Measurements from ENCODE around the gene AP2A2. TPM values are rescaled to one million over a fixed set of nuclear protein-coding genes. Genes with fewer than 3 reads are reported as not detected.

Gene AP2A2
- total RNA-seq, 1 experiment from 2014 or later: 47.1 TPM

GRCh38 chr11:928786-929185 lies 3.1 kb downstream of the AP2A2 start:
- TF ChIP-seq FOXJ3 (CRISPR knock-in tag; IDR thresholded peaks at IDR 0.05; ENCODE audit: borderline replicate concordance) (no peak), ZNF396 (CRISPR knock-in tag; IDR thresholded peaks at IDR 0.05; ENCODE audit: borderline replicate concordance) (no peak), ZNF281 (CRISPR knock-in tag; IDR thresholded peaks at IDR 0.05) (no peak), TEAD1 (CRISPR knock-in tag; IDR thresholded peaks at IDR 0.05) (no peak), ZBTB21 (CRISPR knock-in tag; IDR thresholded peaks at IDR 0.05; ENCODE audit: borderline replicate concordance) (no peak), SOX15 (CRISPR knock-in tag; IDR thresholded peaks at IDR 0.05) (no peak), ETV6 (CRISPR knock-in tag; IDR thresholded peaks at IDR 0.05) (no peak), JAZF1 (CRISPR knock-in tag; IDR thresholded peaks at IDR 0.05) (no peak), GABPB1 (CRISPR knock-in tag; IDR thresholded peaks at IDR 0.05) (no peak), PRRX2 (CRISPR knock-in tag; IDR thresholded peaks at IDR 0.05) (no peak), OVOL2 (CRISPR knock-in tag; IDR thresholded peaks at IDR 0.05; ENCODE audit: borderline replicate concordance) (no peak), ZNF416 (CRISPR knock-in tag; IDR thresholded peaks at IDR 0.05) (no peak)
- TF ChIP-seq, protein P1, sequence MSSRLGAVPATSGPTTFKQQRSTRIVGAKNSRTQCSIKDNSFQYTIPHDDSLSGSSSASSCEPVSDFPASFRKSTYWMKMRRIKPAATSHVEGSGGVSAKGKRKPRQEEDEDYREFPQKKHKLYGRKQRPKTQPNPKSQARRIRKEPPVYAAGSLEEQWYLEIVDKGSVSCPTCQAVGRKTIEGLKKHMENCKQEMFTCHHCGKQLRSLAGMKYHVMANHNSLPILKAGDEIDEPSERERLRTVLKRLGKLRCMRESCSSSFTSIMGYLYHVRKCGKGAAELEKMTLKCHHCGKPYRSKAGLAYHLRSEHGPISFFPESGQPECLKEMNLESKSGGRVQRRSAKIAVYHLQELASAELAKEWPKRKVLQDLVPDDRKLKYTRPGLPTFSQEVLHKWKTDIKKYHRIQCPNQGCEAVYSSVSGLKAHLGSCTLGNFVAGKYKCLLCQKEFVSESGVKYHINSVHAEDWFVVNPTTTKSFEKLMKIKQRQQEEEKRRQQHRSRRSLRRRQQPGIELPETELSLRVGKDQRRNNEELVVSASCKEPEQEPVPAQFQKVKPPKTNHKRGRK (CRISPR knock-in tag; IDR thresholded peaks at IDR 0.05; ENCODE audit: borderline replicate concordance): no peak
- TF ChIP-seq, protein P2, sequence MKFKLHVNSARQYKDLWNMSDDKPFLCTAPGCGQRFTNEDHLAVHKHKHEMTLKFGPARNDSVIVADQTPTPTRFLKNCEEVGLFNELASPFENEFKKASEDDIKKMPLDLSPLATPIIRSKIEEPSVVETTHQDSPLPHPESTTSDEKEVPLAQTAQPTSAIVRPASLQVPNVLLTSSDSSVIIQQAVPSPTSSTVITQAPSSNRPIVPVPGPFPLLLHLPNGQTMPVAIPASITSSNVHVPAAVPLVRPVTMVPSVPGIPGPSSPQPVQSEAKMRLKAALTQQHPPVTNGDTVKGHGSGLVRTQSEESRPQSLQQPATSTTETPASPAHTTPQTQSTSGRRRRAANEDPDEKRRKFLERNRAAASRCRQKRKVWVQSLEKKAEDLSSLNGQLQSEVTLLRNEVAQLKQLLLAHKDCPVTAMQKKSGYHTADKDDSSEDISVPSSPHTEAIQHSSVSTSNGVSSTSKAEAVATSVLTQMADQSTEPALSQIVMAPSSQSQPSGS (CRISPR knock-in tag; IDR thresholded peaks at IDR 0.05; ENCODE audit: borderline replicate concordance, low read depth): no peak
- Mint-ChIP-seq H3K4me1 (peaks cover 44% of the 10 kb centered on the region), H3K27me3 (ENCODE audit: low read depth) (no peaks in the 10 kb centered on the region), H3K27ac (peak overlapping the region; percentile 89), H3K36me3 (no peaks in the 10 kb centered on the region), H3K4me3 (peak overlapping the region; percentile 40; the same call in 1 of the 2 replicates), H3K9me3 (no peaks in the 10 kb centered on the region)
- ATAC-seq: no peak
- ChIA-PET CTCF (interaction anchor here (1.0 to 1.2 kb wide), 2 partner anchors 27 to 47 kb away, joined by 4 to 6 read pairs; no protein-coding TSS in a partner anchor), POLR2A (no interaction called here)
- no peak for DNase-seq (ENCODE audit: low spot score)

- H3K27ac Mint-ChIP-seq: no peak overlapping the region
- TF ChIP-seq ZNF121 (CRISPR knock-in tag; IDR thresholded peaks at IDR 0.05) (peak; percentile 49; the same call in 1 of the 2 replicates), SP1 (CRISPR knock-in tag; conservative IDR thresholded peaks at IDR 0.05) (no peak), MYBL2 (CRISPR knock-in tag; IDR thresholded peaks at IDR 0.05) (no peak)
- TF ChIP-seq, protein P2 (CRISPR knock-in tag; IDR thresholded peaks at IDR 0.05; ENCODE audit: borderline replicate concordance, low read depth): no peak
- TF ChIP-seq, protein P3, sequence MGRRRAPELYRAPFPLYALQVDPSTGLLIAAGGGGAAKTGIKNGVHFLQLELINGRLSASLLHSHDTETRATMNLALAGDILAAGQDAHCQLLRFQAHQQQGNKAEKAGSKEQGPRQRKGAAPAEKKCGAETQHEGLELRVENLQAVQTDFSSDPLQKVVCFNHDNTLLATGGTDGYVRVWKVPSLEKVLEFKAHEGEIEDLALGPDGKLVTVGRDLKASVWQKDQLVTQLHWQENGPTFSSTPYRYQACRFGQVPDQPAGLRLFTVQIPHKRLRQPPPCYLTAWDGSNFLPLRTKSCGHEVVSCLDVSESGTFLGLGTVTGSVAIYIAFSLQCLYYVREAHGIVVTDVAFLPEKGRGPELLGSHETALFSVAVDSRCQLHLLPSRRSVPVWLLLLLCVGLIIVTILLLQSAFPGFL (CRISPR knock-in tag; IDR thresholded peaks at IDR 0.05; ENCODE audit: borderline replicate concordance): no peak
These were observed 3.7 kb downstream of the AP2A2 start for GRCh38 chr11:929405-929804.

More at GRCh38 chr11:929405-929804, 3.7 kb downstream of the AP2A2 start:
- DNase-seq (ENCODE audit: low spot score) (no peak), ATAC-seq (no peak)
- H3K4me1 Mint-ChIP-seq: peaks cover 49% of the 10 kb centered on the region
- no peaks in the 10 kb centered on the region for H3K36me3 Mint-ChIP-seq
- H3K27me3 Mint-ChIP-seq (ENCODE audit: low read depth): no peaks in the 10 kb centered on the region
- H3K4me3 Mint-ChIP-seq: no peak overlapping the region
- no peaks in the 10 kb centered on the region for H3K9me3 Mint-ChIP-seq
- ChIA-PET CTCF (interaction anchor here (1.2 to 1.6 kb wide), 2 partner anchors 15 to 26 kb away, joined by 6 to 12 read pairs; no protein-coding TSS in a partner anchor), POLR2A (no interaction called here)

All from WTC11 (cell line).